Liver (tissue), 9 donors: ENCODE measurements around the gene AJAP1. TPM values are rescaled to one million over a fixed set of nuclear protein-coding genes. Genes with fewer than 3 reads are reported as not detected.
"Not testable (repeated sequence)": the region's sequence is repeated elsewhere in the genome, so short reads cannot be mapped to it uniquely, and the experiment has no call there.

ENCODE experiments used
- DNase-seq: peaks from one replicate; pipeline ENCODE4 v3.0.0-alpha.2; 2017; ENCODE audit warnings: low spot score
- H3K27ac ChIP-seq, 2 donors: one replicate each; pipeline ENCODE4 v1.7.0; 2013; ENCODE audit warnings: inconsistent platforms in 2 of 2, low read length in 2 of 2, control low read depth in 1 of 2, low read depth in 1 of 2, mild to moderate bottlenecking in 1 of 2
- H3K27me3 ChIP-seq, 4 donors: one replicate each; pipeline versions ENCODE4 v1.6.1 to v1.7.0; 2013; ENCODE audit warnings: low read length in 3 of 4, inconsistent platforms in 1 of 4, mild to moderate bottlenecking in 1 of 4, moderate library complexity in 1 of 4; ENCODE audit not compliant: control insufficient read depth in 4 of 4, insufficient read depth in 4 of 4
- H3K36me3 ChIP-seq, 4 donors: one replicate each; pipeline versions ENCODE4 v1.6.1 to v1.7.0; 2013; ENCODE audit warnings: low read length in 3 of 4, mild to moderate bottlenecking in 3 of 4, low read depth in 1 of 4, moderate library complexity in 1 of 4; ENCODE audit not compliant: control insufficient read depth in 4 of 4, insufficient read depth in 3 of 4
- H3K4me1 ChIP-seq, 4 donors: one replicate each; pipeline versions ENCODE4 v1.6.1 to v1.7.0; 2013; ENCODE audit warnings: low read length in 3 of 4, mild to moderate bottlenecking in 3 of 4, moderate library complexity in 1 of 4; ENCODE audit not compliant: control insufficient read depth in 4 of 4, insufficient read depth in 4 of 4
- H3K4me3 ChIP-seq, 3 donors: one replicate each; pipeline versions ENCODE4 v1.6.1 to v1.7.0; 2013; ENCODE audit warnings: low read length in 3 of 3, control low read depth in 1 of 3, low read depth in 1 of 3, mild to moderate bottlenecking in 1 of 3
- H3K9ac ChIP-seq, 2 donors: one replicate each; pipeline ENCODE4 v1.7.0; 2013; ENCODE audit warnings: low read length in 2 of 2, mild to moderate bottlenecking in 2 of 2, moderate library complexity in 2 of 2, control low read depth in 1 of 2, low read depth in 1 of 2
- H3K9me3 ChIP-seq, 4 donors: one replicate each; pipeline versions ENCODE4 v1.6.1 to v1.7.0; 2013; ENCODE audit warnings: low read length in 3 of 4; ENCODE audit not compliant: control insufficient read depth in 4 of 4
- EGR1 ChIP-seq, 2 donors: IDR thresholded peaks; 2 replicates each; pipeline ENCODE4 v1.6.1; 2016 to 2018; ENCODE audit warnings: antibody characterized with exemption in 2 of 2, low read depth in 2 of 2
- FOXA1 ChIP-seq: IDR thresholded peaks from 2 replicates; pipeline ENCODE4 v1.6.1; 2016; ENCODE audit warnings: antibody characterized with exemption
- FOXA2 ChIP-seq: IDR thresholded peaks from 2 replicates; pipeline ENCODE4 v1.6.1; 2016; ENCODE audit warnings: antibody characterized with exemption
- HNF4A ChIP-seq, 2 donors: conservative IDR thresholded peaks; 2 replicates each; pipeline ENCODE4 v1.6.1; 2016; ENCODE audit warnings: antibody characterized with exemption in 2 of 2, mild to moderate bottlenecking in 2 of 2
- HNF4G ChIP-seq: IDR thresholded peaks from 2 replicates; pipeline ENCODE4 v1.6.1; 2016; ENCODE audit warnings: antibody characterized with exemption
- NR2F2 ChIP-seq: IDR thresholded peaks from 2 replicates; pipeline ENCODE4 v1.6.1; 2016; ENCODE audit warnings: antibody characterized with exemption
- RAD21 ChIP-seq, 2 donors: IDR thresholded peaks; 2 replicates each; pipeline ENCODE4 v1.6.1; 2016; ENCODE audit warnings: antibody characterized with exemption in 2 of 2, mild to moderate bottlenecking in 2 of 2
- RXRA ChIP-seq, 2 donors: IDR thresholded peaks; 2 replicates each; pipeline ENCODE4 v1.6.1; 2017 to 2018; ENCODE audit warnings: antibody characterized with exemption in 2 of 2, mild to moderate bottlenecking in 1 of 2
- SP1 ChIP-seq: IDR thresholded peaks from 2 replicates; pipeline ENCODE4 v1.6.1; 2018; ENCODE audit warnings: antibody characterized with exemption, mild to moderate bottlenecking
- YY1 ChIP-seq: IDR thresholded peaks from 2 replicates; pipeline ENCODE4 v1.6.1; 2016; ENCODE audit warnings: antibody characterized with exemption, mild to moderate bottlenecking
- WGBS: extraction: QIAGEN DNeasy Blood & Tissue Kit; methylation state at CpG from one replicate; pipeline ENCODE4 v1.1.7; 2013; 5-methylcytosine and 5-hydroxymethylcytosine counted together
- polyA plus RNA-seq, 2 donors: library from polyadenylated mRNA; stranded (reverse) in 1 of 2; unstranded in 1 of 2; fragments of 200-250 nt in 1 of 2; fragments of >200 nt in 1 of 2; fragmentation: Nextera tagmentation in 1 of 2; extraction: Ambion mirVana in 1 of 2; gene quantifications; one replicate each; pipeline versions ENCODE4 v1.2.1 to v1.2.3, GENCODE V29; 2013 to 2015
- total RNA-seq, 2 donors: library from RNA; depleted of rRNA; stranded (reverse); fragments of >200 nt; gene quantifications; one replicate each; pipeline ENCODE4 v1.2.3, GENCODE V29; 2014
- TF ChIP-seq, protein P1 (sequence below): IDR thresholded peaks from 2 replicates; pipeline ENCODE4 v1.6.1; 2016; ENCODE audit warnings: antibody characterized with exemption, mild to moderate bottlenecking
- TF ChIP-seq, protein P2 (sequence below): IDR thresholded peaks from 2 replicates; pipeline ENCODE4 v1.6.1; 2016; ENCODE audit warnings: antibody characterized with exemption
- TF ChIP-seq, protein P3 (sequence below): fragments of 150-350 bp; IDR thresholded peaks from 2 replicates; pipeline ENCODE4 v1.5.1; 2017; ENCODE audit warnings: improper control_type of control experiment, low read depth, low read length; ENCODE audit not compliant: missing input control
- TF ChIP-seq, protein P4 (sequence below): IDR thresholded peaks from 2 replicates; pipeline ENCODE4 v1.6.1; 2016; ENCODE audit warnings: antibody characterized with exemption
- TF ChIP-seq, protein P5 (sequence below): IDR thresholded peaks from 2 replicates; pipeline ENCODE4 v1.6.1; 2016; ENCODE audit warnings: antibody characterized with exemption
- donor health status: healthy.
- donor health status: healthy.
- donor health status: healthy.
- donor health status: healthy.
- donor health status: healthy.

Gene AJAP1
- total and polyA plus RNA-seq, 4 donors, result under 0.01 to 0.21 (median 0.08) TPM; not detected in 1

DNA sequence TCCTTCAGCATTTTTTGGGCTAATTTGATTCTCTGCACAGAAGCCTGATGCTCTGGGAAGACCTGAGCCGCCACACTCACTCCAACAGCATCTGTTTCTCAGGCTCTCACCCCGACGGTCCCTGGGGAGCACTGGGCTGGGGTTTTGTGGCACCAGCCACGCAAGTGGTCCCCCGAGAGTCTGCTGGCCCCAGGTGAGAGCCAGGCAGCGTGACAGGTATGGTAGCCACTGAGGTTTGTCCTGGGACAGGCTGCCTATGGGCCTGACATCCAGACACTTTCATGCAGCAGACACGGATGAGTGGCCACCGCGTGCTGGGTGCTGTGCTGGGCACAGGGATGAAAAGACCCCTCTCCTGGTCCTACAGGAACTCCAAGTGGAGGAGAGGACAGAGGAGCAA is 11.0 kb downstream of the AJAP1 start:
- TF ChIP-seq, protein P1, sequence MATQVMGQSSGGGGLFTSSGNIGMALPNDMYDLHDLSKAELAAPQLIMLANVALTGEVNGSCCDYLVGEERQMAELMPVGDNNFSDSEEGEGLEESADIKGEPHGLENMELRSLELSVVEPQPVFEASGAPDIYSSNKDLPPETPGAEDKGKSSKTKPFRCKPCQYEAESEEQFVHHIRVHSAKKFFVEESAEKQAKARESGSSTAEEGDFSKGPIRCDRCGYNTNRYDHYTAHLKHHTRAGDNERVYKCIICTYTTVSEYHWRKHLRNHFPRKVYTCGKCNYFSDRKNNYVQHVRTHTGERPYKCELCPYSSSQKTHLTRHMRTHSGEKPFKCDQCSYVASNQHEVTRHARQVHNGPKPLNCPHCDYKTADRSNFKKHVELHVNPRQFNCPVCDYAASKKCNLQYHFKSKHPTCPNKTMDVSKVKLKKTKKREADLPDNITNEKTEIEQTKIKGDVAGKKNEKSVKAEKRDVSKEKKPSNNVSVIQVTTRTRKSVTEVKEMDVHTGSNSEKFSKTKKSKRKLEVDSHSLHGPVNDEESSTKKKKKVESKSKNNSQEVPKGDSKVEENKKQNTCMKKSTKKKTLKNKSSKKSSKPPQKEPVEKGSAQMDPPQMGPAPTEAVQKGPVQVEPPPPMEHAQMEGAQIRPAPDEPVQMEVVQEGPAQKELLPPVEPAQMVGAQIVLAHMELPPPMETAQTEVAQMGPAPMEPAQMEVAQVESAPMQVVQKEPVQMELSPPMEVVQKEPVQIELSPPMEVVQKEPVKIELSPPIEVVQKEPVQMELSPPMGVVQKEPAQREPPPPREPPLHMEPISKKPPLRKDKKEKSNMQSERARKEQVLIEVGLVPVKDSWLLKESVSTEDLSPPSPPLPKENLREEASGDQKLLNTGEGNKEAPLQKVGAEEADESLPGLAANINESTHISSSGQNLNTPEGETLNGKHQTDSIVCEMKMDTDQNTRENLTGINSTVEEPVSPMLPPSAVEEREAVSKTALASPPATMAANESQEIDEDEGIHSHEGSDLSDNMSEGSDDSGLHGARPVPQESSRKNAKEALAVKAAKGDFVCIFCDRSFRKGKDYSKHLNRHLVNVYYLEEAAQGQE, result no peak
- TF ChIP-seq YY1 (no peak), FOXA2 (no peak), RXRA (IDR thresholded peaks at IDR 0.05) (no peak), RAD21 (IDR thresholded peaks at IDR 0.05) (no peak), NR2F2 (no peak), HNF4A (conservative IDR thresholded peaks at IDR 0.05) (no peak), SP1 (no peak), FOXA1 (no peak), HNF4G (no peak), EGR1 (IDR thresholded peaks at IDR 0.05; ENCODE audit: low read depth in 2 of 2) (no peak)
- TF ChIP-seq, protein P2, sequence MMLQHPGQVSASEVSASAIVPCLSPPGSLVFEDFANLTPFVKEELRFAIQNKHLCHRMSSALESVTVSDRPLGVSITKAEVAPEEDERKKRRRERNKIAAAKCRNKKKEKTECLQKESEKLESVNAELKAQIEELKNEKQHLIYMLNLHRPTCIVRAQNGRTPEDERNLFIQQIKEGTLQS, result no peak
- TF ChIP-seq, protein P3, sequence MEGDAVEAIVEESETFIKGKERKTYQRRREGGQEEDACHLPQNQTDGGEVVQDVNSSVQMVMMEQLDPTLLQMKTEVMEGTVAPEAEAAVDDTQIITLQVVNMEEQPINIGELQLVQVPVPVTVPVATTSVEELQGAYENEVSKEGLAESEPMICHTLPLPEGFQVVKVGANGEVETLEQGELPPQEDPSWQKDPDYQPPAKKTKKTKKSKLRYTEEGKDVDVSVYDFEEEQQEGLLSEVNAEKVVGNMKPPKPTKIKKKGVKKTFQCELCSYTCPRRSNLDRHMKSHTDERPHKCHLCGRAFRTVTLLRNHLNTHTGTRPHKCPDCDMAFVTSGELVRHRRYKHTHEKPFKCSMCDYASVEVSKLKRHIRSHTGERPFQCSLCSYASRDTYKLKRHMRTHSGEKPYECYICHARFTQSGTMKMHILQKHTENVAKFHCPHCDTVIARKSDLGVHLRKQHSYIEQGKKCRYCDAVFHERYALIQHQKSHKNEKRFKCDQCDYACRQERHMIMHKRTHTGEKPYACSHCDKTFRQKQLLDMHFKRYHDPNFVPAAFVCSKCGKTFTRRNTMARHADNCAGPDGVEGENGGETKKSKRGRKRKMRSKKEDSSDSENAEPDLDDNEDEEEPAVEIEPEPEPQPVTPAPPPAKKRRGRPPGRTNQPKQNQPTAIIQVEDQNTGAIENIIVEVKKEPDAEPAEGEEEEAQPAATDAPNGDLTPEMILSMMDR, result no peak
- TF ChIP-seq, protein P4, sequence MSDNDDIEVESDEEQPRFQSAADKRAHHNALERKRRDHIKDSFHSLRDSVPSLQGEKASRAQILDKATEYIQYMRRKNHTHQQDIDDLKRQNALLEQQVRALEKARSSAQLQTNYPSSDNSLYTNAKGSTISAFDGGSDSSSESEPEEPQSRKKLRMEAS, result no peak
- TF ChIP-seq, protein P5, sequence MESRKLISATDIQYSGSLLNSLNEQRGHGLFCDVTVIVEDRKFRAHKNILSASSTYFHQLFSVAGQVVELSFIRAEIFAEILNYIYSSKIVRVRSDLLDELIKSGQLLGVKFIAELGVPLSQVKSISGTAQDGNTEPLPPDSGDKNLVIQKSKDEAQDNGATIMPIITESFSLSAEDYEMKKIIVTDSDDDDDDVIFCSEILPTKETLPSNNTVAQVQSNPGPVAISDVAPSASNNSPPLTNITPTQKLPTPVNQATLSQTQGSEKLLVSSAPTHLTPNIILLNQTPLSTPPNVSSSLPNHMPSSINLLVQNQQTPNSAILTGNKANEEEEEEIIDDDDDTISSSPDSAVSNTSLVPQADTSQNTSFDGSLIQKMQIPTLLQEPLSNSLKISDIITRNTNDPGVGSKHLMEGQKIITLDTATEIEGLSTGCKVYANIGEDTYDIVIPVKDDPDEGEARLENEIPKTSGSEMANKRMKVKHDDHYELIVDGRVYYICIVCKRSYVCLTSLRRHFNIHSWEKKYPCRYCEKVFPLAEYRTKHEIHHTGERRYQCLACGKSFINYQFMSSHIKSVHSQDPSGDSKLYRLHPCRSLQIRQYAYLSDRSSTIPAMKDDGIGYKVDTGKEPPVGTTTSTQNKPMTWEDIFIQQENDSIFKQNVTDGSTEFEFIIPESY, result no peak
- H3K27ac ChIP-seq, result no peak overlapping the region
- DNase-seq, result no peak
- no peak overlapping the region for H3K9ac ChIP-seq
- WGBS, result 73% methylated on average over 9 of the region's 9 CpGs
- H3K4me3 ChIP-seq, result no peak overlapping the region
- no peaks in the 10 kb centered on the region for H3K36me3 ChIP-seq
- peaks cover 0 to 3% (median 0%) of the 10 kb centered on the region in 4 donors for H3K27me3 ChIP-seq
- H3K4me1 ChIP-seq, result no peaks in the 10 kb centered on the region
- H3K9me3 ChIP-seq, result no peaks in the 10 kb centered on the region

DNA sequence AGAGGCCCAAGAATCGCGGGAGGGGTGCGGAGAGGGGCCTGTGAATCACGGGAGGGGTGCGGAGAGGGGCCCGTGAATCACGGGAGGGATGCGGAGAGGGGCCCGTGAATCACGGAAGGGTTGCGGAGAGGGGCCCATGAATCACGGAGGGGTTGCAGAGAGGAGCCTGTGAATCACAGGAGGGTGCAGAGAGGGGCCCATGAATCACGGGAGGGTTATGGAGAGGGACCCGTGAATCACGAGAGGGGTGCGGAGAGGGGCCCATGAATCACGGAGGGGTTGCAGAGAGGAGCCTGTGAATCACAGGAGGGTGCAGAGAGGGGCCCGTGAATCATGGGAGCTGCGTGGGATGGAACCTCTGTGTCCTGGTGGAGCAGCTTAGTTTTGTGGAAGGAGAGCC is 12.3 kb downstream of the AJAP1 start:
- not testable (repeated sequence) for H3K9ac ChIP-seq, DNase-seq, H3K27me3 ChIP-seq, H3K27ac ChIP-seq, H3K4me1 ChIP-seq, H3K9me3 ChIP-seq, H3K36me3 ChIP-seq, H3K4me3 ChIP-seq
- 89% methylated on average over 19 of the region's 19 CpGs for WGBS
